Activated CD8-positive, alpha-beta T cell treated with anti-CD3 and anti-CD28 coated beads for 36 hours (primary cell): Measurements from ENCODE around the gene FAM168A. TPM values are rescaled to one million over a fixed set of nuclear protein-coding genes. Genes with fewer than 3 reads are reported as not detected.

Source experiments
- ATAC-seq: fragments of 200-7000 bp; cut with Tn5 transposase; one replicate; pipeline ENCODE4 v1.10.0; 2021; ENCODE audit warnings: mild to moderate bottlenecking, moderate library complexity
- CTCF ChIA-PET: fragments of 350-600 bp; sonication (Branson Sonifier 250); formaldehyde crosslinking; loops from one replicate; lab custom pipeline; 2021; ENCODE audit warnings: antibody characterized with exemption; lab: Charles Lee
- POLR2A ChIA-PET: fragments of 350-600 bp; sonication (Branson Sonifier 250); formaldehyde crosslinking; loops from one replicate; lab custom pipeline; 2021; ENCODE audit warnings: antibody characterized with exemption; lab: Charles Lee
- DNase-seq: peaks from one replicate; pipeline ENCODE4 v3.0.0-alpha.2; 2020
- H3K27ac Mint-ChIP-seq: one replicate; pipeline ENCODE4 v1.8.0; 2021; ENCODE audit warnings: mild to moderate bottlenecking, mixed read lengths
- H3K27me3 Mint-ChIP-seq: one replicate; pipeline ENCODE4 v1.8.0; 2021; ENCODE audit warnings: mixed read lengths
- H3K36me3 Mint-ChIP-seq: one replicate; pipeline ENCODE4 v1.8.0; 2021; ENCODE audit warnings: low read depth, mixed read lengths
- H3K4me1 Mint-ChIP-seq: one replicate; pipeline ENCODE4 v1.8.0; 2021; ENCODE audit warnings: low read depth, mixed read lengths
- H3K4me3 Mint-ChIP-seq: one replicate; pipeline ENCODE4 v1.8.0; 2021; ENCODE audit warnings: mild to moderate bottlenecking, moderate library complexity, mixed read lengths
- H3K9me3 Mint-ChIP-seq: one replicate; pipeline ENCODE4 v1.8.0; 2021; ENCODE audit warnings: mixed read lengths
- intact Hi-C: fragments of 100-400 bp; cut with micrococcal nuclease; formaldehyde crosslinking; loops from one replicate; pipeline ENCODE4 v1.10.0; 2022
- total RNA-seq, 2 experiments: library from RNA; stranded (reverse); gene quantifications; one replicate each; pipeline ENCODE4 v1.2.3, GENCODE V29; 2021
- TF ChIP-seq, protein P1 (sequence below): fragments of 200-600 bp; IDR thresholded peaks from one replicate; pipeline ENCODE4 v1.8.0; 2022; ENCODE audit warnings: antibody characterized with exemption, mild to moderate bottlenecking

FAM168A gene
- total RNA-seq, 2 experiments from 2014 or later, result 13.0 to 14.2 TPM

DNA sequence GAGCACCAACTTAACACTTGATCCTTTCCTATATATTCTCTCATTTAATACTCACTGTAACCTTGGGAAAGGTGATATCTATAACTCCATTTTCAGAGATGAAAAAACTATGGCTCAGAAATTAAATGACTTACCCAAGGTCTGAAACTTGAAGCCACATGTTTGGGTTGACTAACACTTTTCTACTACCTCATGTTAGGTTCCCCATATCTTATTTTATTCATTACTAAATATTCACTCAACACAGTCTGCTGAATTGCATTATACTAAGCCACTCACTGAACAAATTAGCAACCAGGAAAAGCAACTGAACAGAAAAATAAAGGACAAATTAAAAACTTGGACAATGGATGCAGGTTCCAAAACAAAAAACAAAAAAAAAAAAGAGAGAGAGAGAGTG is 59.9 kb downstream of the FAM168A start:
- Mint-ChIP-seq H3K27ac (no peak overlapping the region), H3K9me3 (no peaks in the 10 kb centered on the region), H3K27me3 (no peaks in the 10 kb centered on the region), H3K36me3 (peaks cover 4% of the 10 kb centered on the region), H3K4me3 (no peak overlapping the region), H3K4me1 (peaks cover 26% of the 10 kb centered on the region)
- ATAC-seq, result no peak
- ChIA-PET CTCF (interaction anchor here (1.4 kb wide), 1 partner anchor 87 kb away, joined by 4 read pairs; no protein-coding TSS in a partner anchor), POLR2A (no interaction called here)
- intact Hi-C loops, result no loop called here
- DNase-seq, result no peak
- TF ChIP-seq, protein P1, sequence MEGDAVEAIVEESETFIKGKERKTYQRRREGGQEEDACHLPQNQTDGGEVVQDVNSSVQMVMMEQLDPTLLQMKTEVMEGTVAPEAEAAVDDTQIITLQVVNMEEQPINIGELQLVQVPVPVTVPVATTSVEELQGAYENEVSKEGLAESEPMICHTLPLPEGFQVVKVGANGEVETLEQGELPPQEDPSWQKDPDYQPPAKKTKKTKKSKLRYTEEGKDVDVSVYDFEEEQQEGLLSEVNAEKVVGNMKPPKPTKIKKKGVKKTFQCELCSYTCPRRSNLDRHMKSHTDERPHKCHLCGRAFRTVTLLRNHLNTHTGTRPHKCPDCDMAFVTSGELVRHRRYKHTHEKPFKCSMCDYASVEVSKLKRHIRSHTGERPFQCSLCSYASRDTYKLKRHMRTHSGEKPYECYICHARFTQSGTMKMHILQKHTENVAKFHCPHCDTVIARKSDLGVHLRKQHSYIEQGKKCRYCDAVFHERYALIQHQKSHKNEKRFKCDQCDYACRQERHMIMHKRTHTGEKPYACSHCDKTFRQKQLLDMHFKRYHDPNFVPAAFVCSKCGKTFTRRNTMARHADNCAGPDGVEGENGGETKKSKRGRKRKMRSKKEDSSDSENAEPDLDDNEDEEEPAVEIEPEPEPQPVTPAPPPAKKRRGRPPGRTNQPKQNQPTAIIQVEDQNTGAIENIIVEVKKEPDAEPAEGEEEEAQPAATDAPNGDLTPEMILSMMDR, result no peak

DNA sequence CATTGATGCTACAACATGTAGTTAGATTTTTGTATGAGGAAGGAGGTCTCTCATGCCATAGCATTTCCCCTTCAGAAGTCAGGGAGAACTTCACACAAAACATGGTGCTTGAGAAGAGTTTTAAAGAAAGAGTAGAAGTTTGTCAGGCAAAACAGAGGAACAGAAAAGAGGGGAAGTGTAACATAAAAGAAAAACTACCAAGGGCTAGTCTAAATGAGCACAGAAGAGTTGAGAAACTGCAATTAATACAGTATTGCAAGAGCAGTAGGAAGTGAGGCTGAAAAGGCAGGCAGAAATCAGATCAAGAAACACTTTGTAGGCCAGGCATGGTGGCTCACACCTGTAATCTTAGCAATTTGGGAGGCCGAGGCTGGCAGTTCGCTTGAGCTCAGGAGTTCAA is 61.0 kb downstream of the FAM168A start:
- peaks cover 4% of the 10 kb centered on the region for H3K36me3 Mint-ChIP-seq
- H3K27me3 Mint-ChIP-seq, result no peaks in the 10 kb centered on the region
- intact Hi-C loops, result no loop called here
- TF ChIP-seq, protein P1, result no peak
- ChIA-PET CTCF (interaction anchor here (1.4 kb wide), 1 partner anchor 88 kb away, joined by 4 read pairs; no protein-coding TSS in a partner anchor), POLR2A (no interaction called here)
- no peak overlapping the region for H3K4me3 Mint-ChIP-seq
- H3K9me3 Mint-ChIP-seq, result no peaks in the 10 kb centered on the region
- no peak overlapping the region for H3K27ac Mint-ChIP-seq
- DNase-seq, result no peak
- peaks cover 28% of the 10 kb centered on the region for H3K4me1 Mint-ChIP-seq
- ATAC-seq, result no peak

DNA sequence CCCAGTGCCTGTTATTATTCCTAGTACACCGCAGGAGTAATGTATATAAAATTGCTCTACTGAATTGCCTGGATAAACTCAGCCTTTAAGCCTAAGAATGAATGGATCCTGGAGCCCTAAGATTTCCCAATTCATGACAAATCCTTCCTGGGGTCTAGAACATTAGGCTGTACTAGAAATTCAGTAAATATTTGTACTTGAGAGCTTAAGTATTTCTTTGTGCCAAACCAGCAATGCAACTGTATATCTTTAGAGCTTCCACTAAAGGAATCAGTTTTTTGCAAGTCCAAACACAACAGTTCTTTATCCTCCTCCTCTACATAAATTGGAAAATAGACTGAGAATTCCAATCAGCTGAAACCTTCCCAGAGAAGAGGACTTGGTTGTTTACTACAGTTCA is 65.6 kb downstream of the FAM168A start:
- intact Hi-C loops, result no loop called here
- TF ChIP-seq, protein P1, result no peak
- Mint-ChIP-seq H3K36me3 (peaks cover 4% of the 10 kb centered on the region), H3K4me1 (peaks cover 22% of the 10 kb centered on the region), H3K9me3 (no peaks in the 10 kb centered on the region), H3K27me3 (no peaks in the 10 kb centered on the region), H3K27ac (no peak overlapping the region), H3K4me3 (no peak overlapping the region)
- no peak for ATAC-seq
- no peak for DNase-seq
- CTCF ChIA-PET, result interaction anchor here (0.9 to 2.3 kb wide), 4 partner anchors 11 to 94 kb away, joined by 3 to 5 read pairs (median 4); no protein-coding TSS in a partner anchor
- POLR2A ChIA-PET, result no interaction called here

DNA sequence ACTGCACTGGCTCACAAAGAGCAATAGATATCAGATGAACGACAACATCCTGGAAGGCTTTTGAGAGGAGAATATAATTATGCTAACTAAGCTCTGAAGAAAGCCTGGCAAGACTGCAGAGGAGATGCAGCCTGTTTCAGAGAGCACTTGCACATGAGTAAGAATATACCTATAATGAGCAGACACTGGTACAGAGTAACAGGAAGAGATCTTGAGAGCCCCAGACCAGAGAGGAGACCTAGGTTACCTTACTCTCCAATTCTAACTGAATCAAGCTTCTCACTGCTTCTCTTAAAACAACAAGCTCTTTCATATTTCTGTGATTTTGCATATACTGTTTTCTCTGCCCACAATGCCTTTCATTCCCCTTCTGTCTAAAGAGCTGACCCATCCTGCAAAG is 66.5 kb downstream of the FAM168A start:
- no peaks in the 10 kb centered on the region for H3K9me3 Mint-ChIP-seq
- no peak overlapping the region for H3K27ac Mint-ChIP-seq
- H3K4me1 Mint-ChIP-seq, result peaks cover 30% of the 10 kb centered on the region
- H3K4me3 Mint-ChIP-seq, result no peak overlapping the region
- ATAC-seq (no peak), DNase-seq (no peak)
- CTCF ChIA-PET, result interaction anchor here (2.3 kb wide), 1 partner anchor 12 kb away, joined by 5 read pairs; no protein-coding TSS in a partner anchor
- no peaks in the 10 kb centered on the region for H3K36me3 Mint-ChIP-seq
- H3K27me3 Mint-ChIP-seq, result no peaks in the 10 kb centered on the region
- POLR2A ChIA-PET, result interaction anchor here (1.0 kb wide), 2 partner anchors 25 to 67 kb away, joined by 3 read pairs; no protein-coding TSS in a partner anchor
- TF ChIP-seq, protein P1, result no peak
- intact Hi-C loops, result no loop called here

DNA sequence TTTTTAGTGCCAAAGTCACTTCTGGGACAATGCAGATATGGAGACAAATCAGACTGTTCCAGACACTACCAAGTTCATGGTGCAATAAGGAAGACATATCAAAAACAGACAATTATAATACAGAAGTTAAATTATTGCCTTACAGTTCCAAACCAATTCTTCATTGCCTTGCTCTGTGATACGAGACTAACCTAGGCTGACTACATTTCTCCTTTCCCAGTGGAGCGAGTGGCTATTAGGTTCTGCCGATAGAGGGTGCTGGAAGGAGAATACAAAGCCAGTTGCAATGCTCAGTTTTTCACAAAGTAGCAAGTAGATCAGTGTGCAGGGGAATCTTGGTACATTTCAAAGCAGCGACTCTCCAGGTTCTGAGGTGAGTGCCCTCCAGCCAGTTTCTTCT is 67.8 kb downstream of the FAM168A start:
- Mint-ChIP-seq H3K4me3 (no peak overlapping the region), H3K9me3 (no peaks in the 10 kb centered on the region), H3K4me1 (peaks cover 30% of the 10 kb centered on the region), H3K27me3 (no peaks in the 10 kb centered on the region), H3K27ac (no peak overlapping the region), H3K36me3 (no peaks in the 10 kb centered on the region)
- POLR2A ChIA-PET, result no interaction called here
- TF ChIP-seq, protein P1, result no peak
- ATAC-seq, result peak; percentile 34
- intact Hi-C loops, result no loop called here
- DNase-seq, result no peak
- CTCF ChIA-PET, result no interaction called here
